ENCODE measurements around the gene QKI.

QKI gene

DNA sequence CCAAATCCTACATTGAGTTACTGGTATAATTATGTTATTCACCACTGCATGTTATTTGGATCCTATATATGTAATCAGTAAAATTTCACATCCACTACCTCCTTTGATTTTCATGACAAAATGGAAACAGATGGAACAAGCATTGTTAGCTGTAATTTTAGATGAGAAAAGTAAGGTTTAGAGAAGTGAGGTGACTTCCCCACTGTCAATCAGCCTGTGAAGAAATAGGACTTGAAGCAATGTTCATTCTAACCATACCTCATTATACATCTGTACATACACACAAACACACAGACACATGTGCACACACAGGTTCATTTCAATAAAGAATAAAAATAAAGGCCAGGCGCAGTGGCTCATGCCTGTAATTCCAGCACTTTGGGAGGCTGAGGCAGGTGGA, 23.7 kb upstream of the QKI start:
- TF ChIP-seq, protein P1, sequence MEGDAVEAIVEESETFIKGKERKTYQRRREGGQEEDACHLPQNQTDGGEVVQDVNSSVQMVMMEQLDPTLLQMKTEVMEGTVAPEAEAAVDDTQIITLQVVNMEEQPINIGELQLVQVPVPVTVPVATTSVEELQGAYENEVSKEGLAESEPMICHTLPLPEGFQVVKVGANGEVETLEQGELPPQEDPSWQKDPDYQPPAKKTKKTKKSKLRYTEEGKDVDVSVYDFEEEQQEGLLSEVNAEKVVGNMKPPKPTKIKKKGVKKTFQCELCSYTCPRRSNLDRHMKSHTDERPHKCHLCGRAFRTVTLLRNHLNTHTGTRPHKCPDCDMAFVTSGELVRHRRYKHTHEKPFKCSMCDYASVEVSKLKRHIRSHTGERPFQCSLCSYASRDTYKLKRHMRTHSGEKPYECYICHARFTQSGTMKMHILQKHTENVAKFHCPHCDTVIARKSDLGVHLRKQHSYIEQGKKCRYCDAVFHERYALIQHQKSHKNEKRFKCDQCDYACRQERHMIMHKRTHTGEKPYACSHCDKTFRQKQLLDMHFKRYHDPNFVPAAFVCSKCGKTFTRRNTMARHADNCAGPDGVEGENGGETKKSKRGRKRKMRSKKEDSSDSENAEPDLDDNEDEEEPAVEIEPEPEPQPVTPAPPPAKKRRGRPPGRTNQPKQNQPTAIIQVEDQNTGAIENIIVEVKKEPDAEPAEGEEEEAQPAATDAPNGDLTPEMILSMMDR (conservative IDR thresholded peaks at IDR 0.05; ENCODE audit: low read length): no peak
- TF ChIP-seq EZH2phosphoT487 (IDR thresholded peaks at IDR 0.05; ENCODE audit: borderline replicate concordance): no peak
- no peaks in the 10 kb centered on the region for H3K79me2 ChIP-seq (ENCODE audit: insufficient read depth, low read length)
- no peaks in the 10 kb centered on the region for H3K27me3 ChIP-seq (ENCODE audit: insufficient read depth, low read length, poor library complexity, severe bottlenecking)
- no peaks in the 10 kb centered on the region for H3K9me3 ChIP-seq (ENCODE audit: insufficient read depth, low read depth, low read length)
- no peaks in the 10 kb centered on the region for H3K4me1 ChIP-seq (ENCODE audit: insufficient read depth, low read length, poor library complexity, severe bottlenecking)
- no peaks in the 10 kb centered on the region for H3K36me3 ChIP-seq (ENCODE audit: insufficient read depth, low read length)
- no peak overlapping the region for H2AFZ ChIP-seq (ENCODE audit: low read length)
- H4K20me1 ChIP-seq (ENCODE audit: insufficient read depth, low read length, poor library complexity, severe bottlenecking): no peaks in the 10 kb centered on the region
- H3K4me2 ChIP-seq (ENCODE audit: low read depth, low read length, poor library complexity, severe bottlenecking): no peak overlapping the region
- H3F3A ChIP-seq (ENCODE audit: low read depth): no peaks in the 10 kb centered on the region
- no peaks in the 10 kb centered on the region for H3K9me2 ChIP-seq (replicated peaks; ENCODE audit: low read depth, low read length)
- H3K9ac ChIP-seq (ENCODE audit: low read depth, low read length, poor library complexity, severe bottlenecking): no peak overlapping the region
- no peak overlapping the region for H3K4me3 ChIP-seq (ENCODE audit: low read length, poor library complexity, severe bottlenecking)

DNA sequence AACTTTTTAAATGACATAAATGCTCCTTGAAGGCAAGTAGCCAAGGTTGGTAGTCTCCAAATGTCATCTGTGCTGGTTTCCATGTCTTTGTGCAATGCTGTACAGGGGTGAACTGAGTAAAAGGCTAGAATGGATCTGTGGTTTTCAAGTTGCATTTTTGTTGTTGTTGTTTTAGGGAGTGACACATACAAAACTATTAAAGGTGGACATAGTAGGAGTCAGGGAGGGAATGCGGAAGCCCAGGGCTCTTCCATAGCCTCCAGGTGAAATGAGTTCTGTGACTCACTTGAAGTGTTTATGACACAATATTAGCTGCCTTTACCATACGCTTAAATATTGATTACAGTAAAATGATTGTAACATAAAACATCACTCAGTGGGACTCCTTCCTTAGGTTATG, 22.5 kb upstream of the QKI start:
- Histone ChIP-seq H3K36me3 (ENCODE audit: insufficient read depth, low read length) (no peaks in the 10 kb centered on the region), H3K4me2 (ENCODE audit: low read depth, low read length, poor library complexity, severe bottlenecking) (no peak overlapping the region), H3F3A (ENCODE audit: low read depth) (no peaks in the 10 kb centered on the region), H3K9me2 (replicated peaks; ENCODE audit: low read depth, low read length) (no peaks in the 10 kb centered on the region), H3K4me3 (ENCODE audit: low read length, poor library complexity, severe bottlenecking) (no peak overlapping the region), H4K20me1 (ENCODE audit: insufficient read depth, low read length, poor library complexity, severe bottlenecking) (no peaks in the 10 kb centered on the region), H3K9me3 (ENCODE audit: insufficient read depth, low read depth, low read length) (no peaks in the 10 kb centered on the region), H3K27me3 (ENCODE audit: insufficient read depth, low read length, poor library complexity, severe bottlenecking) (no peaks in the 10 kb centered on the region), H2AFZ (ENCODE audit: low read length) (no peak overlapping the region), H3K9ac (ENCODE audit: low read depth, low read length, poor library complexity, severe bottlenecking) (no peak overlapping the region), H3K4me1 (ENCODE audit: insufficient read depth, low read length, poor library complexity, severe bottlenecking) (no peaks in the 10 kb centered on the region), H3K79me2 (ENCODE audit: insufficient read depth, low read length) (no peaks in the 10 kb centered on the region)
- no peak for TF ChIP-seq EZH2phosphoT487 (IDR thresholded peaks at IDR 0.05; ENCODE audit: borderline replicate concordance)
- TF ChIP-seq, protein P1 (conservative IDR thresholded peaks at IDR 0.05; ENCODE audit: low read length): no peak

DNA sequence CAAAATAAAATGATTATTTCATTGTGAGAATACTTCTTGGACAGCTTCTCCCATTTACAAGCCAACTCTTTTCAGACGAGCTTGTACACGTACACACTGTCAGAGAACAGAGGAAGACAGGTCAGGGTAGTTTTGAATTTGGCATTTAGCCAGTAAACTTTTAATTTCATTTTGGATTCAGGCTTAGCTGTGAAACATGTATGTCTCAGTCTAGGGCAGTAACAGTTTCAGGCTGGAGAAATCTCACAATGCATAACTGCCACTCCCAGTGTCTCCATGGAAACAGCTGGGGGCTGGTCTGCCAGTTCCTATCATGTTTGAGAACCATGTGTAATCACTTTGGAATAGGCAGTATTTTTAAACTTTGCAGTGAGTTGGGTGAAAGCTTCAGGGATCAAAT, 22.0 kb upstream of the QKI start:
- Histone ChIP-seq H3F3A (ENCODE audit: low read depth) (no peaks in the 10 kb centered on the region), H3K9me2 (replicated peaks; ENCODE audit: low read depth, low read length) (no peaks in the 10 kb centered on the region), H3K36me3 (ENCODE audit: insufficient read depth, low read length) (no peaks in the 10 kb centered on the region), H3K4me2 (ENCODE audit: low read depth, low read length, poor library complexity, severe bottlenecking) (no peak overlapping the region), H3K9ac (ENCODE audit: low read depth, low read length, poor library complexity, severe bottlenecking) (no peak overlapping the region), H3K4me3 (ENCODE audit: low read length, poor library complexity, severe bottlenecking) (no peak overlapping the region), H3K27me3 (ENCODE audit: insufficient read depth, low read length, poor library complexity, severe bottlenecking) (no peaks in the 10 kb centered on the region), H3K4me1 (ENCODE audit: insufficient read depth, low read length, poor library complexity, severe bottlenecking) (no peaks in the 10 kb centered on the region), H4K20me1 (ENCODE audit: insufficient read depth, low read length, poor library complexity, severe bottlenecking) (no peaks in the 10 kb centered on the region), H2AFZ (ENCODE audit: low read length) (no peak overlapping the region), H3K9me3 (ENCODE audit: insufficient read depth, low read depth, low read length) (no peaks in the 10 kb centered on the region), H3K79me2 (ENCODE audit: insufficient read depth, low read length) (no peaks in the 10 kb centered on the region)
- TF ChIP-seq EZH2phosphoT487 (IDR thresholded peaks at IDR 0.05; ENCODE audit: borderline replicate concordance): no peak
- TF ChIP-seq, protein P1 (conservative IDR thresholded peaks at IDR 0.05; ENCODE audit: low read length): no peak
